NCI-H187 (cell line): ENCODE results near the gene CCDC69.
"Not testable (repeated sequence)": the region's sequence is repeated elsewhere in the genome, so short reads cannot be mapped to it uniquely, and the experiment has no call there.

Experiments used
- DNase-seq, 2 experiments: peaks; one replicate each; lab custom pipeline; 2025; lab: John Stamatoyannopoulos, UW

The CCDC69 gene

DNA sequence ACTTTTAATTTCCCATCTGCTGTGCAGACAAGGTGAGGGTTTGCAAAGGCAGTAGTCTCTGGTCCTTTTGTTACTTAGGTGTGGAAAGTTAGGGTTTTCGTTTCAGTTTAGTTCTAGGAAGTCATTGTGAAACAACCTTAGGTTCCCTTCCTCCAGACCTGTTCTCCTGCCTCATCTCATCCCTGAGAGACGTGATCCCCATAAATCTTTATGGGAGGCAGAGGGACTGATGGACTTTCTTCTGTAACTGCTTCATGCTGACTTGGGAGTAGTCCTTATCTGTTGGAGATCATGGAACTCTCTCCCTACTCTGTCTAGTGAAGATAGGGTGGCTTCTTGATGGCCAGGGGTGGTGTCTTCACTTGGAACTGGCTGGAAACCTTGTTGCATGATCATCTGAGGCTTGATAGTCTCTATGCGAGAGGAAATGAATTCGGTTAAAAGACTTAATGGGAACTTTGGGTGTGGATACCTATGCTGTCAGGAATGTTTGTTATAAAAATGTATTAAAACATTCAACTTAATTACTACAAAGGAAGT lies 21.9 kb upstream of the CCDC69 start:
- DNase-seq = no peak

GRCh38 chr5:151244206-151244605 lies 20.3 kb upstream of the CCDC69 start:
- no peak for DNase-seq

DNA sequence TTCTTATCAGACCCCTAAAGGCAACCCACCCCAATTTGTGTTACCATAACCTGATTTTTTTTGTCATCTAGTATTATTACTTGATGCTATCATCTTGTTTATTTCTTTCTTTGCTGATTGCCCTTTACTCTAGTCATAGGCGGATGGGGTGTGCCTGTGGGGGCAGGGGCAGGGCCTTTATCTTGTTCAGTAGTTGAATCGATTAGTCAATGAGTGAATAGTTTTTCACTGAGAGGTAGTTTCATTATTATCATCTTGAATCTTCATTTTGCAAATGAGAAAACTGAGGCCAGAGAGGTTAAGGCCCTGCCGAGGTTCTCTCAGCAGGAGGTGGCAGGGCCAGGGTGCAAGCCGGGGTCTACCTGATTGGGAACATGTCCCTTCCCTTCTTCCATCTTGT lies 19.7 kb upstream of the CCDC69 start:
- no peak for DNase-seq

GRCh38 chr5:151243127-151243526 lies 19.2 kb upstream of the CCDC69 start:
- DNase-seq = no peak

DNA sequence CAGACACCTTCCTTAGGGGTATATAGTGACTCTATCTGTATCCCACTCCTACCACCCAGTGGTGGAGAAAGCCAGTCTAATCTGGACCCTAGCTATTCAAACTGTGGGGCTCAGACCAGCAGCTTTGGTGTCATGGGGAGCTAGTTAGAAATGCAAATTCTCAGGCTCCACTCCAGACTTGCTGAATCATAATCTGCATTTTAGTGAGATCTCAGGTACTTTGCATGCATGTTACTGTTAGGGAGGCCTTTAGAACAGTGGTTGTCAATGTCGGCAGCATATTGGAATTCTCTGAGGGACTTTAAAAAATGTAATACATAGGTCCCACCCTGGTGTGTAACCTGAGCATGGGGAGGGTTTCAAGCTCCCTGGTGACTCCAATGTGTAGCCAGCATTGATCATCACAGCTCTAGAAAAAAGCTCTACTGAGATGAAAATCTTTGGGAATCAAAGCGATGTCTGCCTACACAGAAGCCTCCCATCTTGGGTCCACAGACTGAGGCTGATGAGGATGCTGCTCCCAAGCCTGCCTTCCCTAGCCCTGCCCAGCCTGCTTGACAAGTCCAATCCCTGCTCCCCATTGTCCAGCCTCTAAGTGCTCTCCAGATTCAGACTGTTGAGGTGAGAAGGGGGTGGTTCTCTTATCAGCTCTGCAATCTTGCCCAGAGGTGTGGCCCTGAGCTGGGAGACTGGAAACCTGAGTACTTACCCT lies 17.2 kb upstream of the CCDC69 start:
- DNase-seq = peak; percentile 47 to 89

- not testable (repeated sequence) for DNase-seq
Observed at GRCh38 chr5:151240268-151240835, 16.5 kb upstream of the CCDC69 start.

GRCh38 chr5:151239237-151239861 lies 15.5 kb upstream of the CCDC69 start:
- peak; percentile 10 to 42 for DNase-seq

GRCh38 chr5:151238303-151238741 lies 14.4 kb upstream of the CCDC69 start:
- DNase-seq = no peak

DNA sequence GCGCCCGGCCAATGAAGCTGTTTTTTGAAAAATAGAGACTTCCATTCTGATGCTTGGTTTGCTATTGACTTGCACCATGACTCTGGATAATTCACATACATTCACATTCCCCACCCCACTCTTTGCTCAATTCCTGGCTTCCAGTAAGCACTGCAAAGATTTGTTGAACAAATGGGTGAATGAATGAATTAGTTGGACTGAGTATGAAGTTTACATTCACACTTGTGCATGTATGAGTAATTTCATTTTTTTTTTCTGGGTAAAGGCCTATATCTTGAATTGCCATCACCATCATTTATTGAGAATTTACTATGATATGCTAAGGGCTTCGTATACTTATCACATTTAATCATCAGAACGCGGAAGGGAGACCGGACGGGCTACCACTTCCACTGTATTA lies 13.8 kb upstream of the CCDC69 start:
- DNase-seq = no peak

DNA sequence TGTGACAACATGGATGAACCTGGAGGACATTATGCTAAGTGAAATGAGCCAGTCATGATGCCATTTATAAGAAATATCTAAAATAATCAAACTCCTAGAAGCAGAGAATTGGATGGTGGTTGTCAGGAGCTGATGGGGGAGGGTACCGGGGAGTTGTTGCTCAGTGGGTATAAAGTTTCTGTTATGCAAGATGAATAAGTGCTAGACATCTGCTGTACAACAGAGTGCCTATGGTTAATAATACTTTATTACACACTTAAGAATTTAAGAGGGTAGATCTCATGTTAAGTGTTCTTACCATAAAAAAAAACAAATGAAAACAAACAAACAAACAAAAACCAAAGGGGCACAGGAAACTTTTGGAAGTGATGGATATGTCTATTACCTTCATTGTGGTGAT lies 13.0 kb upstream of the CCDC69 start:
- no peak for DNase-seq

- DNase-seq = not testable (repeated sequence)
Observed at GRCh38 chr5:151235239-151235571, 11.3 kb upstream of the CCDC69 start.

- DNase-seq = no peak
Observed at GRCh38 chr5:151234476-151235238, 10.8 kb upstream of the CCDC69 start.

- no peak for DNase-seq
Observed at GRCh38 chr5:151233616-151234085, 9.8 kb upstream of the CCDC69 start.

- DNase-seq = no peak
Observed at GRCh38 chr5:151231359-151231758, 7.5 kb upstream of the CCDC69 start.

DNA sequence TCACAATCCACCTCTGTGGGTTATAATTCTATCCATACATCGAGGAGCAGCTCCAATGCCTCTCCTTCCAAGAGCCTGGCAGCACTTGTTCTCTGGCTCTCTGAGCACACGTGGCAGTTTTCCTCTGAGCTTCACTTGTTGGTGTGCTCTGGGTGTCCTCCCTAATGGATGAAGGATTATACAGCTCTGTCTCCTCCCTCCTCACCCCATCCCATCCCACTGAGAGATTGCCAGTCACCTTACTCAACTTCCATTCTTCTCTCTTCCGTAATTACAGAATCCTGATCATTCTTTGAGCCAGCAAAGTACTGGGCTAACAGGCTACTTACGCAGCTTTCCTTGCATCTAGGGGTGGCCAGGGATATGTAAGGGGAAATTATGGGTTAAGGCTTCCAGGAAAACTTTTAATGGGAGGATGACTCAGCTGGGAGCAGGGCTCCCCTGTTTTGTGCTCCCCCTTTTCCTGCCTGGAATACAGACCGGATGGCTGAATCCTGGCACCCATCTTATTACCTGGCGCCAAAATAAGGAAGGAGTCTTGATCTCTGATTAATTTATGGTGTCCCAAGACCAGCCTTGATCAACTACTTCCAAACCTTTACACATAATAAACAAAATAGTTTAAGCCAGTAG lies 6.3 kb upstream of the CCDC69 start:
- no peak for DNase-seq

GRCh38 chr5:151228986-151229385 lies 5.1 kb upstream of the CCDC69 start:
- DNase-seq = no peak

DNA sequence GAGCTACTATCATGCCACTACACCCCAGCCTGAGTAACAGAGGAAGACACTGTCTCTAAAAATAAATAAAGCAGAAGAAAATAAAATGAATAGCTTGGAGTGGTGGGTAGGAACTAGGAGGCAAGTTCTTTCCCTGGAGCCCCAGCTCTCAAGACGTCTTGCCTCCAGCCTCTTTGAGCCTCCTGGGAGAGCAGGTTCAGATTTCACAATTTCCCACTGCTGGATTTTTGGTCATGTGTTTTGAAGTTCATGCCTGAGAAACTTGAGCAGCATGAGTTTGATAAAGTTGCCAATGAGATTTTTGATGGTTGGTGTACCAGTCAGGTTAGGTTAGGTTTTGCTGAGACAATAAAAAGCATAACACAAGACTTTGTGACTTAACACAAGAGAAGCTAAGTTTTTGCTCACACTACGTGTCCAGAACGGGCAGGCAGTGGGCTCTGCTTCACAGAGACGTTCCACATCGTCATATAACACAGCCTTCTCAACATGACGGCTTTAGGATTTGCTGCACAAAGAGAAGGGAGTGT lies 4.1 kb upstream of the CCDC69 start:
- no peak for DNase-seq

DNA sequence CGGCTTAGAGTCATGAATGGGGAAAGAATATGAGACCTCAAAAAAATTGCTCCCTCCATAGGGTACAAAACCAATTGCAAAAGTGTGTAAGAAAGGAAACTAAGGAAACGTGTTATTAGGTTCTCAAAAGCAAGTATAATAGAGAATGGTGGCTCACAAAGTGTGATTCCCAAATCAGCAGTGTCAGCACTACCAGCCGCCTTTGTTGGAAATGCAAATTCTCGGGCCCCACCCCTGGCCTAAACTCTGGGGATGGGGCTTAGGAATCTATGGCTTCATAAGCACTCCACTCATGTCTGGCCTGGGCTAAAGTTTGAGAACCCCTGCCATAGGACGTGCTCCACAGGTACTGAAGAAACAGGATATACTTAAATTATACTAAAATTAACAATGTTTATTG lies 1.6 kb upstream of the CCDC69 start:
- DNase-seq = no peak

DNA sequence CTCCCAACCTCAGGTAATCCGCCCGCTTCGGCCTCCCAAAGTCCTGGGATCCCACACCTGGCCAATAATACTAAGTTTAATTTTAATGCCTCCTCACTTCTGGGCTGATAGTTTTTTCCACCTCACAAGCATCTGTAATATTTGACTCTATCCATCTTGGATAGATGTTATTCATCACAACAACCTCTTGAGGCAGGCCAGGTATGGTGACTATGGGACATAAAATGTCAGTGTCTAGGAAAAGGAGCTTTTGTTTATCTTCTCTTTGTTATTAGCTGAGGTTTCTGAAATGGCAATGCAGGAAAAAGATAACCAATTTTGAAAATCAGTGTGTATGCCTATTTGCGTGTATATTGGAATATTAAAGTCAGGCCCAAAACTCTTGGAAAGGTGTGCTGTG lies 1.2 kb upstream of the CCDC69 start:
- DNase-seq = no peak

DNA sequence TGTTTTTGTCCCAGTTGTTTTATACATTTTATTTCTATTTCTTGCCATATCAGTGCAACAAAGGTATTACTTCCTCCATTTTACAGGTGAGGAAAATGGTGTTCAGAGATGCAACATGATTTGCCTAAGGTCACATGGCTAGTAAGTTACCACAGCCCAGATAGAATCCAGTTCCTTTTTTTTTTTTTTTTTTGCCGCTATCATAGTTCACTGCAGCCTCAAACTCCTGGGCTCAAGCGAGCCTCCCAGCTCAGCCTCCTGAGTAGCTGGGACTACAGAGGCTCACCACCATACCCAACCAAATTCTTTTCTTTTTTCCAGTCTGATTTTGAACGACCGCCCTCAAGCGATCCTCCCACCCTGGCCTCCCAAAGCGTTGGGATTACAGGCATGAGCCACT lies 480 bp upstream of the CCDC69 start:
- no peak for DNase-seq

DNA sequence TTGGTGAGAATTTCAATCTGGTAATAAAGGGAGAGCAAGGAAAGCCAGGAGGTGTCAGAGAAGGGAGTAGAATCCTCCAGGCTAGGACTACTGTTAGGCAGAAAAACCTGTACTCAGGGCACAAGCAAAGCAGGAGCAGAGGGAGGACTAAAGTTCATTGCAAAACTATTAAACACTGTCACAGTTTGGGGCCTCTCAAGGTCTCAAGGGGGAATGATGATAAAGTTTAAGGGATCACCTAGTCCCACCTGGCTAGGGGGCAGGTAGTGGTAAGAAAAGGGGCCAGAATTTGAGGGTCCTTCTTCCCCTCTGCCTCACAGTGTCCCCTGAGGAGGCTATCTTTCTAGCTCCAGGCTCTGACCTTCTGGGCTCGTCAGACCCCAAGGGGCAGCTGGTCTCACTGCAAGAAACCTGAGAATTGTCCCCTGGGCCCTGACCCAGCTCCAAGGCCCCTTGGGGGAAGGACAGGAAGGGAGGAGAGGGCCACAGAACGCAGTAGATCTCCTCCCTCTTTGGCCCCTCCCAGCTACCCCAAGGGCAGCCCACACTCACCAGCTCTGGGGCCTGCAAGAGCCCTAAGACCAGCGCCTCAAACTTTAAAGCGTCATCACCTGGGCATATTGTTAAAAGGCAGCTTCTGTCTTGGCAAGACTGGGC lies 974 bp downstream of the CCDC69 start:
- no peak for DNase-seq
